ENCODE results near the gene TULP4.
"Not testable (repeated sequence)": the region's sequence is repeated elsewhere in the genome, so short reads cannot be mapped to it uniquely, and the experiment has no call there.

The TULP4 gene

DNA sequence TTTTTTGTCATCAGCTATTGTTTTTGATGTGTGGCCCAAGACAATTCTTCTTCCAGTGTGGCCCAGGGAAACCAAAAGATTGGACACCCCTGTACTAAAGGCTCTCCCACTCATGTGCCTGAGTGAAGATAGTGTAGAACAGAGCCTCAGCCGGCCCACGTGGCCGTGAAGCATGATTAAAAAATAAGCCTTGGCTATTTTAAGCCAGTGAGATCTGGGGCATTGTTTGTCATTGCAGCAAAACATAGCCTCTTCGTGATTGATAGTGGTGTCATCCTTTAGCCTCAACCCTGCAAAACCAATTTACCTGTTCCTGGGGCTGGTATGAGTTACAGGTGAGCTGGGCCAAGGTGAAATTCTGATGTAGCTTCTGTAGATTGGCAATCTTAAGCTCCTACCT lies 85.3 kb downstream of the TULP4 start:
- no peak for DNase-seq

DNA sequence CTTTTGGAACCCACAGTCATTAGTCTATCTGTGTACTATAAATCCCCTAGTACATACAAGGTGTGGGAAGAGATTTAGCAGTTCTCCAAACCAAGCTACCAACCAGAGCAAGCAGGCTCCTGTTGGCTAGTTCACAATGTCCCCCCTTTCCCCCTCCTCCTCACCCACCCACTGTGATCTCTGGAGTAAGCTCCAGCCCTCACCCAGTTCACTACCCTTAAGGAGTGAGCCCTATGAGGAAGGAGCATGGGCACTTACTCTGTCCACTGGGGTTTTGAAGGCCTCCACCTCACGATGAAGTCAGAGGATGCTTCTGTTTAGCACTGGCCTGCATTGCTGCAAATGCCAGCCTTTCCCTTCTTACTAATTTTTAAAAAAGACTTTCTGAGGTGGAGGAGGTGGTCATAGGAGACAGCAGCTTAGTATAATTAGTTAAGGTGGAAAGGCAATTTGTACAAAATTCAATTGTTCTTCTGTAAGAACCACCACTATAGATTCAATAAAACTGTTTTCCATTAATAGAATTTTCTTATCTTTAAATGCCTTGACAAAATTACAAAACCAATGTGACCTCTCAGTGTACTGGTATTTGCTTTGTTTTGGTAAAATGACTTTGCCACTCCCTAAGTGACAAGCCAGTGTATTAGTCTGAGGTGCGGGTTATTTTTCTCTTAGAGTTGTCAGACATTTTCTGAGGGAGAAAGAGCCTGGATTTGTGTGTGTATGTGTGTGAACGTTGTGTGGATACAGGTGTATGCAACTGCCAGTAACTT lies 86.2 kb downstream of the TULP4 start:
- no peak for DNase-seq

DNA sequence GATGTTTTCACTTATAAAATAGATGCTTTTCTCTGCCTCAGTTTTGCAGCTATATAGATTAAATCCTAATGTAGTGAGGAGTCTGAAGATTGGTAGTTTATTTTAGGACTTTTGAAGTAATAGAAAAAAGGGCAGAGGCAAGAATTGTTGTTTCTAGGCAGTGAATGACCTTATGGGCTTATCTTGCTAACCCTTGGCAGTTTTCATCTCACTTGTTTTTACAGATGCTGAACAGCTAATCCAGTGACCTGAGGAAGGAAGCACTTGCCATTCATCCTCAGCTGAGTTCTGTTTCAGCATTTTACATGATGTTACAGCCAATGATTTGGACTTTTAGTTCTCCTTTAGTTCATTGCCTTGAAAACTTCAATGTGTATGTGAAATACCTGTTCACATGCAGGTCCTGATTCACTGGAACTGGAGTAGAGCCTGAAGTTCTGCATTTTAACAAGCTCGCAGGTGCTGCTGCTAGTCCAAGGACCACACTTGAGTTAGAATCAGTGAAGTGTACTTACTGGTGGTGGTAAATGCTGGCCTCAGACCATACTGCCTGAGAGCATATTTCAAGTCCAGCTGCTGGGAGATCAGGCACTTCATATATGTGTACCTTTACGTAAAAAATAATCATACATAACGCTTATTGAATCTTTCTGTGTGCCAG lies 86.9 kb downstream of the TULP4 start:
- no peak for DNase-seq

DNA sequence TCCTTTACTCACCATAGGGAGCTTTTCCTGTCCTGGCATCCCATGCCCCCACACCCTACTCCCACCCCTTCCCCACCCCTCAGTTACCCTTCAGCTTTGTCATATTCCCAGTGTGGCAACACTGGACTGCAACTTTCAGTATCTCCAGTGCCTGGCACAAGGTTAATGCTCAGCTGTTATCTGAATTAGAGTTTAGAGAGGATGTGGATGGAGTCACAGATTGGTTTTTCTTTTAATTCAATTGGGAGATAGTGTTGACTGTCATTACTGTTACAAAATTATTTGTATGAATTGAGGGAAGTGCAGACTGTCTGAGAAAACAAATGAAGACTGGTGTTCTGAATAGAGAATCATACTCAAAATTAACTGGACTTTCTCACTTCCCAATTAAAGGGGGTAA lies 89.9 kb downstream of the TULP4 start:
- DNase-seq = no peak

DNA sequence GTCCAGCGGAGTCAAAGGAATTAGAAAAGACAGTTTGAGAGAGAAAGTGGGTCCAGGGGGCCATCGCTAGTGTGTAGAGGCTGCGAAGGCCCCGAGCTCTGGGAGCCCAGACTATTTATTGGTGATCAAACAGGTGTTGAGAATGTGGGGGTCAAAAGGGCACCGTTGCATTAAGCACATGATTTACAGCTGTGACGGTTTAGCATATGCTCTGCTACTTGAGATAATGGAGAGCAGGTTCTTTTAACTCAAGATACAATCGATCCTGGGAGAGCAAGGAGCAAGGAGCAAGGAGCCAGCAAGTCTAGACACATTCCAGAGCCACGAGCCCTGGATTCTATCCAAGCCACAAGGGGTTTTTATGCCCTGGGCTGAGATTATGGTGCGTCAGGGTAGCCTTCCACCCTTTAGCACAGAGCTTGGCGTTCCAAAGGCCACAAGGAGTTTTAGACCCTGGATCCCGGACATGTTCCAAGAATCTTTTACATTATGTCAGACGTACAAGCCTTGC lies 93.1 kb downstream of the TULP4 start:
- not testable (repeated sequence) for DNase-seq

DNA sequence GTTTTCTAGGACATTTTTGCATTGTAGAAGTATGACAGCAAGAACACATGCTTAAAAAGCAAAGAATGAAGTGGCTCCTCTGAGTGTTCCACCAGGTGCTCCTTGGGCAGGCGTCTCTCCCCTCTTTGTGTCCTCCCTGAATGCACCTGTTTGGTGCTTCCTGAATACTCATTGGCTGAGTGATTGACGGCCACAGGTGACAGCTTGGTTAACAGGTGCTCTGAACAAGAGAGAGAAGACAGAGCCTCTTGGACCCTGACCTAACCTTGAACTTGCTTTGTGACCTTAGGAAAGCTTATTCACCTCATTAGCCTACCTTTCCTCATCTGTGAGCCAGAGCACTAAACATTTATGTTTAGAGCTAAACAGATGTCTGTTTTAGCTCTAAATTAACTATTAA lies 93.7 kb downstream of the TULP4 start:
- DNase-seq = no peak

DNA sequence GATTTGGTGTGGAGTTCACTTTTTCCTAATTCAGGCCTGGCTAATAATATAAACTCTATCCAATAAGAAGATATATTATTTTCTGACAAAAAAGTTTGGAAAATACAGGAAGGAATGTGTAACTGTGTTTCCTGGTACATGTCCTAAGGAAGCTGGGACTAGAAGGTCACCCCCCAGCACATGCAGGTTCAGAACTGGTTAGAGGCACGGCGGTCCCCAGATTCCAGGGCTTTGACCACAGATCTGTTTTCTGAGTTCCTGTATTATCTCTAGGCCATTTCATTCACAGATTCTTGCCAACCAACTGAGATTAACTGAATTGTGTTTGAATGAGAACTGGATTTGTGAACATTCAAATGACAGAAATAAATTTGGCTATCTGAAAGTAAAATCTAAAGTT lies 94.5 kb downstream of the TULP4 start:
- no peak for DNase-seq

DNA sequence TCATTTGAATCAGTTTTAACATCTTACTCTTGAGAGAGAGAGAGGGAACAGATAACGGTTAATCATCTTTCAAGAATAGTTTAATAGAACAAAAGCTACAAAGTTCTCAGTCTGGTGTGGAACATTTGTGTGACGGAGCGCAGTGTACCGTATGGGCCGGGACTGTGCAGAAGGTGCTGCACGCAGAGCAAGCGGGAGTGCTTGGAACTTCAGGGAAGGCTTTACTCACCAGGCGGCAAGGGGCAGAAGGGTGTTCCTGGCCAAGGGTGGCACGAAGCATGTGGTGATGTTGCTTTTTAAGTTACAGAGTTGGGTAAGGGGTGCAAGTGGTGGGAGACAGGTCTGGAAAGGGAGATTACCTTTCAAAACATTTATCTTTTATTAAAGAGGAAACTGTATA lies 95.7 kb downstream of the TULP4 start:
- no peak for DNase-seq

DNA sequence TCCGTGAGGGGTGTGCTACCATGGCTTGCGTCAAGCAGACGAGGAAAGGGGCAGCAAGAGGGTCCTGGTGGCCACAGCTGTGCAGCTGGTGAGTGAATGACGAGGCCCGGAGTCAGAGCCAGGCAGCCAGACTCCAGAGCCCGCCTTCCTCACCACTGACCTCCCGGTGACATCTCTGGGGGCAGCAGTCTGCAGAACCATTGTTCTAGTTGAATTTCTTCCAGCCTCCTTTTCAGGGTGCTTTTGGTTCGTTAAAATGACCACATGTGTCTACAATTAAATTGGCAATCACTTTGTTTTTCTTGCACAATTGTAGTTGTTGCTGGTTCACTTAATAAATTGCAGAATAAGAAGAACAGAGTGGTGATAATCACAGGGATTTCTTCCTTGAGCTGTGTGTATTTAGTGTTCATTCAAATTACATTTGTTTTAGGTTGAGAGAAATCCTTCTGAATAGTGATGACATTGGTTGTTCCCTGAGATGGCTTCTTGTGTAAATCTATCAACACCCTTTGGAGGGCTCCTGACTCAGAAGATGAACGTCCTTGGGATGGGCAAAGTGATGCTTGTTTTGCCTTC lies 96.4 kb downstream of the TULP4 start:
- no peak for DNase-seq

DNA sequence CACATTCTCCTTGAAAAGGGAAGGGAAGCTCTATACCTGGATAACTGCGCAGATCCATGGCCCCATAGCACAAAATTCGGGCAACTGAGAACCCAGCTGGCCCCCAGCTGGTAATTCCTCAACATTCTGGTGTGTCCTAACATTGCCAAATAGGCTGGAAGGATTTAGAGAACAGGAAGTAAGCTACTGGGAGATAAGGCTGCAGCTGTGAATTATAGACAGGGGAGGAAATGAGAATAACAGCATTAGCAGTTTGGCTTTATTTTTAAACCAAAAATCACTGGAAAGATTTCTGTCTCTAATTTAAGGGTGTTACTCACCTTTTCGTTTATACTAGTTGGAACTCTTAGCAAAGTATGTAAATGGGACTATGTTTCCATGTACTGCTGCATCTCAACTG lies 97.2 kb downstream of the TULP4 start:
- DNase-seq = no peak

DNA sequence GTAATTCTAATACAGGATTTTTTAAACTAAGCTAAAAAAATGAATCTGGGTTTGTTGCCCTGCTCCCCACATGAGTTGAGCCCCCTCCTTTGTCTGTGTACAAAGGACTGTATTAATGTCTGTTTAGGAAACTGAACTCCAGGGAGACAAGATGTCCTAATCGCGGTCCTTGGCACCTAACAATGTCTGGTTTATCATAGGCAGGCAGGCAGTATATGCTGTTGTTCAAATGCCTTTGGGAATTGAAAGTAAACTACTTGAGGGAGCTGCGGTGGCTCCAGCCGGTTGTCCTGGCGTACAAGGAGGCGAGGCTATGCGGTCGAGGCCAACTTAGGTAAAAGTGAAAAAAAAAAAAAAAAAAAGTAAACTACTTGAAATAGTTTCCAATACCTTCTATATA lies 98.5 kb downstream of the TULP4 start:
- DNase-seq = no peak

DNA sequence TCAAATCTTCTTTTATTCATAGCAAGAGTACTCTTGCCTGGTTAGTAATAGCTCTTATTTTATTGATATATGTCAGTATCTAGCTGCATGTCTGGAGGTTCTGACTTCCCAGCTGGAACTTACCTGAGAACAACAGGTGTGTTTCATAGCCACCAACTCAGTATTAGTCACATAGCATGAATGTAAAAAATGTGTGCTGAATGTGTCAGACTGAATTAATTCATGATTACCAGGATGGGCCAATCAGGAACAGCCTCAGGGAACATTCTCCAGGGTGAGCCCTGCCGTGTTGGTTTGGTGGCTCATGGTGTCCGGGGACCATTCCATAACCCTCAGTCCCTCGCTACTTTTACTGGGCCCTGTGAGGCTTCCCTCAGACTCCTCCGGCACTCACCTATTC lies 99.7 kb downstream of the TULP4 start:
- no peak for DNase-seq

DNA sequence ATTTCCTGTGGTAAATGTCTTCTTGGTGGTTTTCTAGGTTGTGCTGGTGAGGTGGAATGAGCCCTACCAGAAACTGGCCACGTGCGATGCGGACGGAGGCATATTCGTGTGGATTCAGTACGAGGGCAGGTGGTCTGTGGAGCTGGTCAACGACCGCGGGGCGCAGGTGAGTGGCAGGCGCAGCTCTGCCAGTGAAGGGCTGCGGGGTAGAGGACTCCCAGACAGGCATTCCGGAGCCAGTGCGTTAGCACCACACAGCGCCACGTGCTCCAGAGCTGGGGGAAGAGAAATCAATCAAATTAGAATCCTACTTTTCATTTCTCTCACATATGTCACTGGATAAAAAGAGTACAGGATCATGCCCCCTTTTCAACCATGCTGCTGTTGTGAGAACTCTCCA lies 100.8 kb downstream of the TULP4 start:
- no peak for DNase-seq

DNA sequence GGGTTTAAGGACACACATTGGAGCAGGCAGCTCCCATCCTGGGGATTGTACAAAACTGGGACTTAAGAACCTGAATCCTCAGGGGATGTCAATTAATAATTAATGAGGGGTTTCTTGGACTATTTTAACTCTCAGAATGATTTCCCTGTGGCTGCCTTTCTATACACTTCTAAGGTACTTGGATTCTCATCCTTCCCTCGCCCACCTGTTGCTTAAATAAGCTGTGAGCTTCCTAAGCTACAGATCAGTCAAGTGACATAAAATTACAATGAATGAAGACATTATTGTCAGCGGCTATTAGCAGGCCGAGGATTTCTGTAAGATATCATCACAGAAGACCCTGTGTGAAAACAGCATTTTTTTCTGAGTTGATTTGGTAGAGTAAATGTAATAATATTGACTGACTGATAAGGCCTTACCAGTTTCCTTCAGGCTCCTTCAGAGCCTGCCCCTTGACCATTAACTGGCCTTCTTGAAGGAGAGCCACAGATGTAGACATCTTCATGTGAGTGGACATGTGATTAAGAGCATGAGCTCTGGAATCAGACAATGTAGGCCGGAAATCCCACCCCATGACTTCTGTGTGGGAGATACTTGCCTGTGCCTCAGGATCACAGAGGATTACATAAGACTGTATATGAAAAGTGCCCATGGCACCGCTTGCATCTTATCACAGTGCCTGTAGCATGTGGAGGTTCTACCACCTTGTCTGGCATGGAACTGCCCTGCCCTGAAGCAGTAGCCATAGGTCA lies 101.7 kb downstream of the TULP4 start:
- no peak for DNase-seq

DNA sequence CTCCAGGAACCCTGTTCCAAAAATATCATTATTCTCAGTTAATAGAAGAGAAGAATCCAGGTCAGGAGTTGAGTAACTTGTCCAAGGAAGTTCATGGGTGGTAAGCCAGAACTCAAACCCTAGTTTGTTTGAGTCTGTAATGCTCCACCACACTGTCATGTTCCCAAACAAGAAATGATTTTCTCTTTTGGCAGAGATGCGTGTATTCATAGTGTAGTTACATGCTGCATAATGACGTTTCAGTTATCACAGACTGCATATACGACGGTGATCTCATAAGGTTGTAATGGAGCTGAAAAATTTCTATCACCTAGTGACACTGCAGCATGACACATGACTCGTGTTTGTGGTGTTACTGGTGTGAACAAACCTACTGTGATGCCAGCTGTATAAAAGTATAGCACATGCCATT lies 102.6 kb downstream of the TULP4 start:
- DNase-seq = no peak

DNA sequence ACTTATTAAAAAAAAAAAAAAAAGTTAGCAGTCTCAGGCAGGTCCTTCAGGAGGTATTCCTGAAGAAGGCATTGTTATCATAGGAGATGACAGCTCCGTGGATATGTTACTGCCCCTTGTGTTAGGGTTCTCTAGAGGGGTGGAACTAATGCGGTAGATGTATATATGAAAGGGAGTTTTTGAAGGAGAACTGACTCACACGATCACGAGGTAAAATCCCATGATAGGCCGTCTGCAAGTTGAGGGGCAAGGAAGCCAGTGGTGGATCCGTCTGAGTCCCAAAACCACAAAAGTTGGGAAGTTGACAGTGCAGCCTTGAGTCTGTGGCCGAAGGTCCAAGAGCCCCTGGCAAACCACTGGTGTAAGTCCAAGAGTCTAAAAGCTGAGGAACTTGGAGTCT lies 103.4 kb downstream of the TULP4 start:
- no peak for DNase-seq

DNA sequence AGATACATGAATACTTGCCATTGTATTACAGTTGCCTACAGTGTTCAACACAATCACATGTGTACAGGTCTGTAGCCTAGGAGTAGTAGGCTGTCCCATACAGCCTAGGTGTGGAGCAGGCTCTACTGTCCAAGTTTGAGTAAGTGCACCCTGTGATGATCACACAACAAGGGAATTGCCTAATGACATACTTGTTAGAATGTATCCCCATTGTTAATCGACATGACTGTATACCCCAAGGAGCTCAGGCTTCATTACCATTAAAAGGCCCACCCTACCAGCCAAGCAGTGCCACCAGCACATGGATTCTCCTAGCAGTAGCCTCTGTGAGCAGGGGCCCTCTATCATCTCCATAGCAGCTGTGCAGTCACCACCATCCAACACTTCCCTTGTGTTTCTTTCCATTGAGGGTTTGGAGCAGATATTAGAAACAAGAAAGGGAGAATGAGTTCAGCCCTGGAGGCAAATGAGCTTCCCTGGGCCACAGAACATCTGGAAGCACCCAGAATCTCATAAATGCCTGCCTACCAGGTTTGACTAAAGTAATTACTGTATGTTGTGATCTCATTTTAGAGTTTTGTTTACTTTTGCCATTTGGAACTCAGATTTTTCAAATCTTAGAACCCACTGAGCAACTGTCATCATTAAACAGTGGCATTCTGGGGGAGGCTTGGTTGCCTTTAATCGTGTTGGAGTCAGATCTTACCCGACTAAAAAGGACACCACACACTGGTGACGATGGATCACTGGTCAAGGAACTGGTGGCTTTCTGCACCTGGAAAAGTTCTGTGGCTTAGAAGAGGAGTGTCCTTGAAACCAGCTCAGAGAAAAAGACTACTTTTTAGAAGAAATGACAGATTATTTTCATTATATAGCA lies 104.9 kb downstream of the TULP4 start:
- DNase-seq = no peak

DNA sequence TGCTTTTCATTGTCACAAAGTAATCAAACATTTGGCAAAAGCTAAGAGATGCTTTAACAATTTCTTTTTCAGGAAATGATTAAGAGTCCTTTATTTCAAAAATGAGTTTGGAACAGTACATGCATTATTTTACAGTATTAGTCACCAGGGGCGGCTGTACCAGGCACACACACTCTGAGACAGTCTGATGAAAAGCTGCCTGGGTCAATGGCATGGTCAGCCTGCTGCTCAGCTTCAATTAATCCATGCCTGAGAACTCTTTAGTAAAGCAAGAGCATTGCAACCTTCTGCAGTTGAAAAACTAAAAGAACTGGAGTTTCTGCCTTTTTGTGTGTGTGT lies 105.5 kb downstream of the TULP4 start:
- DNase-seq = no peak

DNA sequence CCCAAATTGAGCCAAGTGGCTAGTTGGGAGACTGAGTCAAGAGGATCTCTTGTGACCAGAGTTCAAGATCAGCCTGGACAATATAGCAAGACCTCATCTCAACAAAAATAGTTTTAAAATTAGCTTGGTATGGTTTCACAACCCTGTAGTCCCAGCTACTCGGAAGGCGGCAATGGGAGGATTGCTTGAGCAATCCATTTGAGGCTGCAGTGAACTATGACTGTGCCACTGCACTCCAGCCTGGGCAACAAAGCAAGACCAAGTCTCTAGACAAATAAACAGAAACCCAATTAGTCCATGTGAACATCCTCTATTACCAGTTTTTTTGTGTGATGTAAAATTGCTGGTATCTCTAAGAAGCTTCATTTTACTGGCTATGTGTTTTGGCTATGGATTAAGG lies 106.2 kb downstream of the TULP4 start:
- DNase-seq = no peak

DNA sequence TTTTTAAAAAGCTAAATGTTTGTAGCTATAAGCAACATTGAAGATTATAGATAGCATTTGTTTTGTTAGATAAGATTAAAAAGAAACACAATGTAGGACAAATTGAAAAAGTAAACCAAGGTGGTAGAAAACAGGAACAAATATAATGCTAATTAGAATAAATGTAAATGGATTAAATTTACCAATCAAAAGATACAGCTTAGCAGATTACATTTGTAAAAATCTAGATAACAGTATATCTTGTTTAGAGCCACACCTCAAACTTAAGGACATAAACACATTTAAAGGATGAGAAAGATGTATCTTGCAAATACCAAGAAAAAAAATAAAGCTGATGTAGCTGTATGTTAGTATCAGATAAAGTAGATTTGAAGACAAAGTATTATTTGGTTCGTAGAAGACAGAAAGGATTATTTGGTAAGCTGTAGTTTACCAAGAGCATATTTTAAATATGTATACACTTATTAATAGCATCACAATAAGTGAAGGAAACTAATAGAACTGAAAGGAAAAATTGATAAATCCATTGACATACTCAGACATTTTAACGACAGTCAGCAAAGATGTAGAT lies 107.2 kb downstream of the TULP4 start:
- no peak for DNase-seq

DNA sequence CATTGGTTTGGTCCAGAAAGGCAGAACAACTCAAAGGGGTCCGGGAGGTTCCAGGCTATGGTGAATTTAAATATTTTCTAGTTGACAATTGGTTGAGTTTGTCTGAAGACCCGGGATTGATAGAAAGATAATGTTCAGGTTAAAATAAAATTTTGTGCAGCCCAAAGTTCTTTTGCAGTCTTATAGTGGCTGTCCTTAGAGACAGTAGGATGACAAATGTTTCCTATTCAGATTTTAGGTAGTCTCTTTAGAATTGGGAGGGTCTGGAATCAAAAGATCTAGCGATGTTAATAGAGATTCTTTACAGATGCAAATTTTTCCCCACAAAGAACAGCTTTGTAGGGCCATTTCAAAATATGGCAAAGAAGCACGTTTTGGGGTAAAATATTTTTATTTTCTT lies 109.1 kb downstream of the TULP4 start:
- DNase-seq = no peak

DNA sequence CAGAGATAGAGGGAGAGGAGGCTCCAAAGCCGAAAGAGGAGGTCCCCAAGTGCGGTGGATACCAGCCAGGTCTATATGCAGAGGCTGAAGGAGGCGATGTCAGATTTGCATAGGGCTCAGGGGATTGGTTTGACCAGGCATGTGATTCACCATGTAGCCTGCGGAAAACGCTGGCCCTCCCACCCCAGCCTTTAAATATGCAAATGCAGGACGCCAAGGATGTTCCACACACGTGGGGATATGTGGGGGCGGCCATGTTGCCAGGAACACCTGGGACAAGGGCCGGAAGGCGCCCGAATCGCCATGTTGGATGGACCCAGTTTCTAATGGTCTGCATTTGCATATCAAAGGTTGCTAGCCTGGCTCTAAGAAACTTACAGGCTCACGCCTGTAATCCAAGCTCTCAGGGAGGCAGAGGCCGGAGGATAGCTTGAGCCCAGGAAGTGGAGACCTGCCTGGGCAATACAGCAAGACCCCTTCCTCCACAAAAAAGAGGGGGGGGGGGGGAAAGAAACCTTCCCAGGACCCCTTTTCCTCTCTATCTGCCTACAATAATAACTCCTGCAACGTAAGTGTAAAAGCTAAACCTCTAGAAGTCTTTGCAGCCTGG lies 110.5 kb downstream of the TULP4 start:
- DNase-seq = no peak

Measured in T-helper 1 cell (primary cell).